GM12878 (cell line): ENCODE results near the gene MAT2B.

Experiments
- CTCF ChIP-seq, 3 experiments: IDR thresholded peaks in 2 of 3; conservative IDR thresholded peaks in 1 of 3; 2 replicates each; pipeline ENCODE4 v1.5.1; 2011; ENCODE audit warnings: low read depth in 3 of 3, low read length in 3 of 3, mild to moderate bottlenecking in 3 of 3, control low read depth in 2 of 3, moderate library complexity in 2 of 3, inconsistent platforms in 1 of 3, mixed read lengths in 1 of 3; ENCODE audit not compliant: control insufficient read depth in 2 of 3, insufficient read depth in 1 of 3; ENCODE audit errors: extremely low read depth in 1 of 3
- NFYB ChIP-seq: IDR thresholded peaks from 2 replicates; pipeline ENCODE4 v1.6.1; 2011; ENCODE audit warnings: low read depth, mild to moderate bottlenecking, low read length, improper control_type of control experiment, moderate library complexity; ENCODE audit not compliant: insufficient read depth

GRCh38 chr5:163565492-163565891 lies 60.1 kb downstream of the MAT2B start:
- TF ChIP-seq CTCF (IDR thresholded peaks at IDR 0.05 in 2 of 3, conservative IDR thresholded peaks at IDR 0.05 in 1 of 3; ENCODE audit: control insufficient read depth in 2 of 3, extremely low read depth in 1 of 3, insufficient read depth in 1 of 3, low read depth in 3 of 3, low read length in 3 of 3) (no peak), NFYB (no peak)
